Prostate gland (tissue), 2 donors: ENCODE results near the gene ABHD3. TPM values are rescaled to one million over a fixed set of nuclear protein-coding genes. Genes with fewer than 3 reads are reported as not detected.
"Not testable (repeated sequence)": the region's sequence is repeated elsewhere in the genome, so short reads cannot be mapped to it uniquely, and the experiment has no call there.

ENCODE experiments used
- DNase-seq: peaks from one replicate; pipeline ENCODE4 v3.0.0-alpha.2; 2019; ENCODE audit warnings: low spot score
- H3K27ac ChIP-seq, 2 donors: fragments of 200-600 bp; sonication (generic); 2 replicates each; pipeline ENCODE4 v1.5.1; 2017 to 2019
- H3K27me3 ChIP-seq: fragments of 200-600 bp; sonication (generic); replicated peaks from 2 replicates; pipeline ENCODE4 v1.5.1; 2019; ENCODE audit not compliant: insufficient read depth
- H3K36me3 ChIP-seq, 2 donors: fragments of 200-600 bp; sonication (generic); 1 replicate in 1 of 2; 2 replicates in 1 of 2; pipeline versions ENCODE4 v1.5.1 to v1.8.1; 2017 to 2019
- H3K4me1 ChIP-seq: fragments of 200-600 bp; sonication (generic); replicated peaks from 2 replicates; pipeline ENCODE4 v1.5.1; 2019
- H3K4me3 ChIP-seq, 2 donors: fragments of 200-600 bp; sonication (generic); 2 replicates each; pipeline ENCODE4 v1.5.1; 2017 to 2019
- H3K9me3 ChIP-seq: fragments of 200-600 bp; sonication (generic); 2 replicates; pipeline ENCODE4 v1.5.1; 2017
- POLR2A ChIP-seq: fragments of 450-650 bp; IDR thresholded peaks from one replicate; pipeline ENCODE4 v1.6.1; 2016; ENCODE audit warnings: antibody characterized with exemption, mild to moderate bottlenecking
- POLR2AphosphoS5 ChIP-seq: sonication (generic); formaldehyde crosslinking; IDR thresholded peaks from one replicate; pipeline ENCODE4 v1.6.1; 2017; ENCODE audit warnings: antibody characterized with exemption
- WGBS: methylation state at CpG from one replicate; pipeline ENCODE4 v1.1.5; 2018; 5-methylcytosine and 5-hydroxymethylcytosine counted together
- intact Hi-C: fragments of 100-400 bp; cut with DNase I; formaldehyde crosslinking; loops from one replicate; pipeline ENCODE4 v1.14.2; 2022
- total RNA-seq, 2 donors: library from RNA; depleted of rRNA; stranded (reverse); fragments of >200 nt; gene quantifications; one replicate each; pipeline ENCODE4 v1.1.0, GENCODE V29; 2016
- TF ChIP-seq, protein P1 (sequence below), 4 experiments: fragments of 200-600 bp in 2 of 4; fragments of 450-650 bp in 2 of 4; sonication (generic) in 2 of 4; IDR thresholded peaks; 1 replicate in 3 of 4; 2 replicates in 1 of 4; pipeline ENCODE4 v1.5.1; 2016 to 2019; ENCODE audit warnings: antibody characterized with exemption in 4 of 4, mild to moderate bottlenecking in 2 of 4, moderate library complexity in 2 of 4

The ABHD3 gene
- total RNA-seq, 2 donors from 2014 or later: 9.6 to 18.5 TPM

DNA sequence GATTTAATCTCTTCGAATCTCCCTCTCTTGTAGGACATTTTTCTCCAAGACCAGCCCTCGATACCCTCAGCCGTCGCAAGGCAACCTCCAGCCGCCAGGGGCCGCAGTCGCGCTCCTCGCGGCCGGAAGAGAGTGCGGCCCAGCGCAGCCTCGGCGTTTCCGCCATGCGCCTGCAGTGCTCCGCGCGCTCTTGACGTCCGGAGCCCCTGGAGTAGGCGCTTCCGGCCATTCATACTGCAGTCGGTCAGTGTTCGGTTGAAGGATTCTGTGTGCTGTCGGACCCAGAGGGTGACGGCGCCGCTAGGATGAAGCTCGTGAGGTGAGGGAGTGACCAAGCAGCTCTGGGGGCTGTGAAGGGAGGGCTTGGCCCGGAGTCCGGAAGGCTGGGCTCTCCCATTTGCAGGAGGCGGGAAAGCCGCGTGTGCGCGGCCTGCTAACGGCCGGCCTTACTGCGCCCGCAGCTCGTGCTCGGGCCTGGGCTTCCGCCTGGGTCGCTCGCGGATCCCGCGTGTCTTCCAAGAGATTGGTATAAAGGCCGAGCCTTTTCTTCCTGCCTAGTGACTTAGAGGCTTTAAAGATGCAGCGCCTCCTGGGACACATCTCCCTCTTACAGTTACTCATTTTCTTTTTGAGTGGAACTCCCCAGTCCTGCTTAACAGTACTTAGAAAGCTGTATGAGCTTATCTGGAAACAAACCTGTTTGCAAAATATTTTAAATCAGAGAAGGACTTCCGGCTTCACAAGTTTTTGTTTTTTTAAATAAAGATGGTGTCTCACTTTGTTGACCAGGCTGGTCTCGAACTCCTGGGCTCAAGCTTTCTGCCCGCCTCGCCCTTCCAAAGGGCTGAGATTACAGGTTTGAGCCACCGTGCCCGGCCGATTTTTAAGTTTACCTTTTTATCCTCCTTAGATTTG, 92.2 kb downstream of the ABHD3 start, which contains the start of gene SNRPD1:
Gene SNRPD1 (plus strand): TSS at position 190 of the 915 bp plus-strand sequence. CDS start 116 bp downstream, at position 306.
- peak within 1 kb of the TSS; percentile 54 to 57 for H3K4me3 ChIP-seq
- H3K27me3 ChIP-seq: no peaks in the 10 kb centered on the region
- peak within 1 kb of the TSS; percentile 67 to 70 for H3K27ac ChIP-seq
- under 1% methylated on average over 59 of the region's 59 CpGs for WGBS
- H3K4me1 ChIP-seq: no peaks in the 10 kb centered on the region
- no peaks in the 10 kb centered on the region for H3K36me3 ChIP-seq
- no peaks in the 10 kb centered on the region for H3K9me3 ChIP-seq
- peak; percentile 72 for DNase-seq
- TF ChIP-seq POLR2AphosphoS5 (peak; percentile 92), POLR2A (peak; percentile 34)
- TF ChIP-seq, protein P1, sequence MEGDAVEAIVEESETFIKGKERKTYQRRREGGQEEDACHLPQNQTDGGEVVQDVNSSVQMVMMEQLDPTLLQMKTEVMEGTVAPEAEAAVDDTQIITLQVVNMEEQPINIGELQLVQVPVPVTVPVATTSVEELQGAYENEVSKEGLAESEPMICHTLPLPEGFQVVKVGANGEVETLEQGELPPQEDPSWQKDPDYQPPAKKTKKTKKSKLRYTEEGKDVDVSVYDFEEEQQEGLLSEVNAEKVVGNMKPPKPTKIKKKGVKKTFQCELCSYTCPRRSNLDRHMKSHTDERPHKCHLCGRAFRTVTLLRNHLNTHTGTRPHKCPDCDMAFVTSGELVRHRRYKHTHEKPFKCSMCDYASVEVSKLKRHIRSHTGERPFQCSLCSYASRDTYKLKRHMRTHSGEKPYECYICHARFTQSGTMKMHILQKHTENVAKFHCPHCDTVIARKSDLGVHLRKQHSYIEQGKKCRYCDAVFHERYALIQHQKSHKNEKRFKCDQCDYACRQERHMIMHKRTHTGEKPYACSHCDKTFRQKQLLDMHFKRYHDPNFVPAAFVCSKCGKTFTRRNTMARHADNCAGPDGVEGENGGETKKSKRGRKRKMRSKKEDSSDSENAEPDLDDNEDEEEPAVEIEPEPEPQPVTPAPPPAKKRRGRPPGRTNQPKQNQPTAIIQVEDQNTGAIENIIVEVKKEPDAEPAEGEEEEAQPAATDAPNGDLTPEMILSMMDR (IDR thresholded peaks at IDR 0.05): peak; percentile 82 to 95 (median 95)
- intact Hi-C loops: loop anchor here (5.0 to 10.0 kb wide), 2 partner anchors 90 to 242 kb away; partner anchors contain the start of gene ABHD3

DNA sequence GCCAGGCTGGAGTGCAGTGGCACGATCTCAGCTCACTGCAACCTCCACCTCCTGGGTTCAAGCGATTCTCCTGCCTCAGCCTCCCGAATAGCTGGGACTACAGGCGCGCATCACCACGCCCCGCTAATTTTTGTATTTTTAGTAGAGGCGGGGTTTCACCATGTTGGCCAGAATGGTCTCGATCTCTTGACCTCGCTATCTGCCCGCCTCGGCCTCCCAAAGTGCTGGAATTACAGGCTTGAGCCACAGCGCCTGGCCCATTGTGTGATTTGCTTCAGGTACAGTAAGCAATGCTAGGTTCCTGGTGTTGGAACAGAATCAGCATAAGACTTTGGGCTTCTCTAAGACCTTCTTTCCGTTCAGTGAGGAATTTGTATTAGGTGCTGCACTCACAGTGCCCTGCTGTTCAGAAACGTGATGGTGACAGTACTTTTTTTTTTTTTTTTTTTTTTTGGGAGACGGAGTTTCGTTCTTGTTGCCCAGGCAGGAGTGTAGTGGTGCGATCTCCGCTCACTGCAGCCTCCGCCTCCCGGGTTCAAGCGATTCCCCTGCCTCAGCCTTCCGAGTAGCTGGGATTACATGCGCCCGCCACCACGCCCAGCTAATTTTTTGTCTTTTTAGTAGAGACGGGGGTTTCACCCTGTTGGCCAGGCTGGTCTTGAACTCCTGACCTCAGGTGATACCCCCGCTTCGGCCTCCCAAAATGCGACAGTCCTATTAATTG, 93.0 kb downstream of the ABHD3 start:
- intact Hi-C loops: loop anchor here (5.0 to 10.0 kb wide), 2 partner anchors 91 to 243 kb away; partner anchors contain the start of gene ABHD3
- H3K27ac ChIP-seq: peak overlapping the region; percentile 67 to 70
- H3K4me1 ChIP-seq, DNase-seq, H3K9me3 ChIP-seq, H3K27me3 ChIP-seq, H3K36me3 ChIP-seq: not testable (repeated sequence)
- WGBS: 58% methylated on average over 30 of the region's 30 CpGs
- peak overlapping the region; percentile 54 to 57 for H3K4me3 ChIP-seq

GRCh38 chr18:21605213-21605612, 99.4 kb downstream of the ABHD3 start:
- no peak for DNase-seq
- intact Hi-C loops: loop anchor here (5.0 kb wide), 1 partner anchor 488 kb away; no protein-coding TSS in a partner anchor
- no peaks in the 10 kb centered on the region for H3K36me3 ChIP-seq
- no peaks in the 10 kb centered on the region for H3K27me3 ChIP-seq
- no peak overlapping the region for H3K4me3 ChIP-seq
- H3K27ac ChIP-seq: no peak overlapping the region
- TF ChIP-seq POLR2AphosphoS5 (no peak), POLR2A (no peak)
- TF ChIP-seq, protein P1 (IDR thresholded peaks at IDR 0.05): no peak
- H3K9me3 ChIP-seq: no peaks in the 10 kb centered on the region
- no peaks in the 10 kb centered on the region for H3K4me1 ChIP-seq

DNA sequence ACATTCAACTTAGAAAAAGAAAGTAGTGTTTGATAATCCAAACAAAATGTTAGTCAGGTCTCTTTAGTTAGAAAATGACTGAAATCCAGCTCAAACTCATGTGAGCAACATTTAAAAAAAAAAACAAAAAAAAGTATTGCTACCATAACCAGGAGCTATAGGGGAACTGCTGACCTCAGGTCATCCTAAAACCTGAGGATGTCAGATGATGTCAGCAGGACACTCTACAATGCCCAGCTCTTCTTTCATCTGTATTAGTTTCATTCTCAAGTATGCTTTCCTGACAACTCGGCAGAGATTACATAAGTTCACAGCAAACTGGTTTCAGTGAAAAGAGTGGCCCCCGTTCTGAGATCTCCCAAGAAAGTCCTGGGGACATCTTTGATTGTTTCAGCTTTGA, 99.9 kb downstream of the ABHD3 start:
- WGBS: 55% methylated on average over 2 of the region's 2 CpGs
- H3K4me1 ChIP-seq: no peaks in the 10 kb centered on the region
- no peaks in the 10 kb centered on the region for H3K36me3 ChIP-seq
- no peaks in the 10 kb centered on the region for H3K9me3 ChIP-seq
- no peaks in the 10 kb centered on the region for H3K27me3 ChIP-seq
- intact Hi-C loops: loop anchor here (5.0 kb wide), 1 partner anchor 487 kb away; no protein-coding TSS in a partner anchor
- H3K4me3 ChIP-seq: no peak overlapping the region
- DNase-seq: no peak
- H3K27ac ChIP-seq: no peak overlapping the region
- TF ChIP-seq POLR2AphosphoS5: no peak
- TF ChIP-seq POLR2A: no peak
- TF ChIP-seq, protein P1 (IDR thresholded peaks at IDR 0.05): no peak

GRCh38 chr18:21602299-21602587, 102.3 kb downstream of the ABHD3 start:
- no peak for TF ChIP-seq POLR2A
- no peak for TF ChIP-seq POLR2AphosphoS5
- TF ChIP-seq, protein P1 (IDR thresholded peaks at IDR 0.05): no peak
- no peak overlapping the region for H3K27ac ChIP-seq
- 92% methylated on average over 5 of the region's 5 CpGs for WGBS
- H3K4me1 ChIP-seq: no peaks in the 10 kb centered on the region
- no peaks in the 10 kb centered on the region for H3K9me3 ChIP-seq
- no peak overlapping the region for H3K4me3 ChIP-seq
- H3K27me3 ChIP-seq: no peaks in the 10 kb centered on the region
- no peak for DNase-seq
- intact Hi-C loops: no loop called here
- H3K36me3 ChIP-seq: no peaks in the 10 kb centered on the region
